ENCODE results near the gene MAML2. TPM values are rescaled to one million over a fixed set of nuclear protein-coding genes. Genes with fewer than 3 reads are reported as not detected.

MAML2 gene
- total RNA-seq, 1 experiment from 2014 or later: 2.7 TPM

GRCh38 chr11:96315476-96315875 is 27.5 kb downstream of the MAML2 start:
- no peaks in the 10 kb centered on the region for H3K23me2 ChIP-seq (ENCODE audit: insufficient read length, low read depth, low read length, poor library complexity, severe bottlenecking)
- no peaks in the 10 kb centered on the region for H4K20me1 ChIP-seq (ENCODE audit: control insufficient read depth, insufficient read depth, insufficient read length)
- no peak overlapping the region for H3K56ac ChIP-seq (ENCODE audit: insufficient read length, low read depth, low read length)
- H2BK120ac ChIP-seq (ENCODE audit: low read depth, low read length, poor library complexity, severe bottlenecking): no peak overlapping the region
- peaks cover 9% of the 10 kb centered on the region; the same call in 1 of the 2 replicates for H3K4me1 ChIP-seq (ENCODE audit: insufficient read depth, low read length)
- no peak overlapping the region for H2AK5ac ChIP-seq (ENCODE audit: insufficient read length, low read length)
- H3K9me3 ChIP-seq (ENCODE audit: control insufficient read depth, low read depth, low read length): no peaks in the 10 kb centered on the region
- Mint-ChIP-seq H3K27ac (no peak overlapping the region), H3K4me1 (peaks cover 35 to 49% of the 10 kb centered on the region in 2 experiments), H3K4me3 (no peak overlapping the region), H3K27me3 (ENCODE audit: low read depth) (no peaks in the 10 kb centered on the region), H3K36me3 (ENCODE audit: insufficient read depth in 1 of 3, low read depth in 3 of 3) (no peaks in the 10 kb centered on the region; a peak in 1 of 7 replicates), H3K9me3 (no peaks in the 10 kb centered on the region)
- no peak overlapping the region for H3K23ac ChIP-seq (ENCODE audit: insufficient read length, low read depth, low read length)
- DNase-seq: no peak
- TF ChIP-seq CTCF (conservative IDR thresholded peaks at IDR 0.05): no peak
- H3K4ac ChIP-seq (ENCODE audit: low read depth, low read length): no peak overlapping the region
- no peak overlapping the region for H4K91ac ChIP-seq (ENCODE audit: insufficient read length, low read depth, low read length)
- no peak overlapping the region for H3K9ac ChIP-seq (ENCODE audit: extremely low read depth, insufficient read length, low read length)
- no peaks in the 10 kb centered on the region for H3K79me1 ChIP-seq (ENCODE audit: insufficient read depth, low read depth, low read length, poor library complexity, severe bottlenecking)
- peaks cover 2% of the 10 kb centered on the region; the same call in 1 of the 2 replicates for H3K79me2 ChIP-seq (ENCODE audit: insufficient read depth, low read length)
- no peak overlapping the region for H3K18ac ChIP-seq (ENCODE audit: insufficient read length, low read depth, low read length)
- WGBS (ENCODE audit: extremely low coverage, insufficient read length, low lambda C conversion rate): no CpG with 5 or more reads among the region's 1 CpG
- no peak overlapping the region for H4K8ac ChIP-seq (replicated peaks; ENCODE audit: insufficient read length, low read depth, low read length)
- H3K14ac ChIP-seq (ENCODE audit: insufficient read depth, low read length): no peak overlapping the region
- H3K4me2 ChIP-seq (ENCODE audit: insufficient read depth, insufficient read length, low read length): no peak overlapping the region
- H2BK15ac ChIP-seq (ENCODE audit: low read depth, low read length): no peak overlapping the region
- H3T11ph ChIP-seq (ENCODE audit: low read length): no peak overlapping the region
- no peaks in the 10 kb centered on the region for H3K27me3 ChIP-seq (ENCODE audit: insufficient read depth, low read length)
- H4K5ac ChIP-seq (ENCODE audit: insufficient read length, low read depth, low read length): no peak overlapping the region
- H2BK20ac ChIP-seq (ENCODE audit: low read depth, low read length, poor library complexity, severe bottlenecking): no peak overlapping the region
- no peak overlapping the region for H2BK12ac ChIP-seq (ENCODE audit: insufficient read length, low read depth, low read length)
- no peak overlapping the region for H2BK5ac ChIP-seq (ENCODE audit: insufficient read length, low read length)
- H2AFZ ChIP-seq (ENCODE audit: low read length): no peak overlapping the region
- no peak overlapping the region for H3K27ac ChIP-seq (ENCODE audit: insufficient read length, low read depth, low read length)
